DND-41 (cell line): ENCODE data around the gene TUT4.

Experiments used
- EZH2 ChIP-seq: IDR thresholded peaks from 3 replicates; pipeline ENCODE4 v1.6.1; 2012; ENCODE audit warnings: borderline replicate concordance, low read depth, mild to moderate bottlenecking, moderate library complexity, low read length, inconsistent platforms; ENCODE audit not compliant: severe bottlenecking
- TF ChIP-seq, protein P1 (sequence below): IDR thresholded peaks from 2 replicates; pipeline ENCODE4 v1.5.1; 2012; ENCODE audit warnings: borderline replicate concordance, low read length, moderate library complexity, mild to moderate bottlenecking; ENCODE audit not compliant: poor library complexity, severe bottlenecking; ENCODE audit errors: extremely low read depth

DNA sequence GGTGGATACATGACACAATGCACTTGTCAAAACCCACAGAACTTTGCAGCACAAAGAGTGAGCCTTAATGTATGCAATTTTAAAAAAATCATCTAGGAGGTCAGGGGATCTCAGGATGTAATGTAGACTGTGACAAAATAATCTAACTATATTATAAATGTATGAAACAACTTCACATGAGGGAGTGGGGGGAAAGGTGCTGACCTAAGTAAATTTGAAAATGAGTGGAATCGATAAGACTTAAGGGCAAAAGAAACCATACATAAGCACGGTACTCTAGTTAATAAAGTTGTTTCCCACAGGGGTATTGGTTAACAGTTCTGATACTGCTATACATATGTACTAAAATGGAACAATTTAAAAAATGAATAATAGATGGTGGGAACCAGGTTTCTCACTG, 83.8 kb downstream of the TUT4 start:
- TF ChIP-seq, protein P1, sequence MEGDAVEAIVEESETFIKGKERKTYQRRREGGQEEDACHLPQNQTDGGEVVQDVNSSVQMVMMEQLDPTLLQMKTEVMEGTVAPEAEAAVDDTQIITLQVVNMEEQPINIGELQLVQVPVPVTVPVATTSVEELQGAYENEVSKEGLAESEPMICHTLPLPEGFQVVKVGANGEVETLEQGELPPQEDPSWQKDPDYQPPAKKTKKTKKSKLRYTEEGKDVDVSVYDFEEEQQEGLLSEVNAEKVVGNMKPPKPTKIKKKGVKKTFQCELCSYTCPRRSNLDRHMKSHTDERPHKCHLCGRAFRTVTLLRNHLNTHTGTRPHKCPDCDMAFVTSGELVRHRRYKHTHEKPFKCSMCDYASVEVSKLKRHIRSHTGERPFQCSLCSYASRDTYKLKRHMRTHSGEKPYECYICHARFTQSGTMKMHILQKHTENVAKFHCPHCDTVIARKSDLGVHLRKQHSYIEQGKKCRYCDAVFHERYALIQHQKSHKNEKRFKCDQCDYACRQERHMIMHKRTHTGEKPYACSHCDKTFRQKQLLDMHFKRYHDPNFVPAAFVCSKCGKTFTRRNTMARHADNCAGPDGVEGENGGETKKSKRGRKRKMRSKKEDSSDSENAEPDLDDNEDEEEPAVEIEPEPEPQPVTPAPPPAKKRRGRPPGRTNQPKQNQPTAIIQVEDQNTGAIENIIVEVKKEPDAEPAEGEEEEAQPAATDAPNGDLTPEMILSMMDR, result no peak
- TF ChIP-seq EZH2, result no peak
